ENCODE data around the gene TMX3.

Gene TMX3

DNA sequence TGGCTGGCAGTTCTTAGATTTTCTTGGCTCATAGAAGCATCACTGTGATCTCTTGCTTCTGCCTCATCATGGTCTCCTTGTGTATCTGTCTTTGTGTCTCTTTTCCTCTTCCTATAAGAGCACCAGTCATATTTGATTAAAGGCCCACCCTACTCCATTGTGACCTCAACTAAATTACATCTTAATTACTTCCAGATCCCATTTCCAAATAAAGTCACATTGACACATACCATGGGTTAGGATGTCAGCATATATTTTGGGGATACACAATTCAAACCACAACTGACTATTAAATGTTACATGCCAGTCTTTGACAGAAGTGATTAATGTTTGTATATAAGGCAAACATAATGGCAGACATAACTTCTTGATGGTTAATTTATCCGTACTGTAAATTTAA is 27.3 kb upstream of the TMX3 start:
- DNase-seq (ENCODE audit: low read depth) = no peak
- TF ChIP-seq, protein P1, sequence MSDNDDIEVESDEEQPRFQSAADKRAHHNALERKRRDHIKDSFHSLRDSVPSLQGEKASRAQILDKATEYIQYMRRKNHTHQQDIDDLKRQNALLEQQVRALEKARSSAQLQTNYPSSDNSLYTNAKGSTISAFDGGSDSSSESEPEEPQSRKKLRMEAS (IDR thresholded peaks at IDR 0.05; ENCODE audit: low read depth, low read length) = no peak
- TF ChIP-seq MYC (IDR thresholded peaks at IDR 0.05; ENCODE audit: low read depth, low read length) (no peak), POLR2A (IDR thresholded peaks at IDR 0.05; ENCODE audit: extremely low read depth, insufficient read length) (no peak)
- TF ChIP-seq, protein P2, sequence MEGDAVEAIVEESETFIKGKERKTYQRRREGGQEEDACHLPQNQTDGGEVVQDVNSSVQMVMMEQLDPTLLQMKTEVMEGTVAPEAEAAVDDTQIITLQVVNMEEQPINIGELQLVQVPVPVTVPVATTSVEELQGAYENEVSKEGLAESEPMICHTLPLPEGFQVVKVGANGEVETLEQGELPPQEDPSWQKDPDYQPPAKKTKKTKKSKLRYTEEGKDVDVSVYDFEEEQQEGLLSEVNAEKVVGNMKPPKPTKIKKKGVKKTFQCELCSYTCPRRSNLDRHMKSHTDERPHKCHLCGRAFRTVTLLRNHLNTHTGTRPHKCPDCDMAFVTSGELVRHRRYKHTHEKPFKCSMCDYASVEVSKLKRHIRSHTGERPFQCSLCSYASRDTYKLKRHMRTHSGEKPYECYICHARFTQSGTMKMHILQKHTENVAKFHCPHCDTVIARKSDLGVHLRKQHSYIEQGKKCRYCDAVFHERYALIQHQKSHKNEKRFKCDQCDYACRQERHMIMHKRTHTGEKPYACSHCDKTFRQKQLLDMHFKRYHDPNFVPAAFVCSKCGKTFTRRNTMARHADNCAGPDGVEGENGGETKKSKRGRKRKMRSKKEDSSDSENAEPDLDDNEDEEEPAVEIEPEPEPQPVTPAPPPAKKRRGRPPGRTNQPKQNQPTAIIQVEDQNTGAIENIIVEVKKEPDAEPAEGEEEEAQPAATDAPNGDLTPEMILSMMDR (IDR thresholded peaks at IDR 0.05; ENCODE audit: low read depth, low read length) = no peak
- no peak overlapping the region for H3K4me3 ChIP-seq (ENCODE audit: low read depth, low read length)

DNA sequence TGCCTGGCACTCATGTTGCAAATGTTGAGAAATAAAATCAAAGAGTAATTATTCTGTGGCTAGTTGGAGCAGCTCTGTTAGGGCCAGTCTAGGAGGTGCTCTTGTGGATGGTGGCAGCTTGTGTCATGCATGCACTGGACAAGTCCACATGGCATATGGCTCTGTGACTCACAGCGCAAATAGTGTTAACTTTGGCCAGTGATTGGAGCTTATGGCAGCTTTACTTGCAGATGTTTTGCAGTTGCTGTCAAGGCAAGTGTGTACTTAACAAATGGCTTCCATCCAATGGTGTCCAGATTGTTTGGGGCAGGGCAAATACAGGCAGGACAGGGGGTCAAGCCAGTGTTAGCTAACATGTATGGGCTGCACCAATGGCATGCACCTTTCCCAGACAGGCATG is 26.1 kb upstream of the TMX3 start:
- DNase-seq (ENCODE audit: low read depth) = no peak
- H3K4me3 ChIP-seq (ENCODE audit: low read depth, low read length) = no peak overlapping the region
- TF ChIP-seq MYC (IDR thresholded peaks at IDR 0.05; ENCODE audit: low read depth, low read length) (no peak), POLR2A (IDR thresholded peaks at IDR 0.05; ENCODE audit: extremely low read depth, insufficient read length) (no peak)
- TF ChIP-seq, protein P2 (IDR thresholded peaks at IDR 0.05; ENCODE audit: low read depth, low read length) = no peak
- TF ChIP-seq, protein P1 (IDR thresholded peaks at IDR 0.05; ENCODE audit: low read depth, low read length) = no peak

DNA sequence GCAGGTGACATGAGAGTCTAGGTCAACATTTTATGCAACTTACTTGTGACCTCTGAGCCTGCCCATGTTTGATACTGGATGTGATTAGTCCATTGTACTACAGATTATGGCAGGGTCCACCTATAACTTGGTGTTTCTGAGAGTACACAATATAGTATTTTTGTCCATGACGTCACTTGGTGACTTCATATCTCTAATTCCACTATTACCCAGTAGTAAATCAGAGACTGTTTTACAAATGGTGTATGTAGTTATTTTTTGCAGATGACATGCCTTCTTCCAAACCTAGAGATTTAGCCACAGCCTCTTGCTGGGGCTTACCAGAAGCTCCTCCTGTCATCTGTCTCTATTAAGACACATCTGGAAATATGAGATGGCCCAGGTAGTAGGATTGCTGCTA is 24.6 kb upstream of the TMX3 start:
- no peak for DNase-seq (ENCODE audit: low read depth)
- H3K4me3 ChIP-seq (ENCODE audit: low read depth, low read length) = no peak overlapping the region
- TF ChIP-seq, protein P1 (IDR thresholded peaks at IDR 0.05; ENCODE audit: low read depth, low read length) = no peak
- no peak for TF ChIP-seq MYC (IDR thresholded peaks at IDR 0.05; ENCODE audit: low read depth, low read length)
- no peak for TF ChIP-seq POLR2A (IDR thresholded peaks at IDR 0.05; ENCODE audit: extremely low read depth, insufficient read length)

DNA sequence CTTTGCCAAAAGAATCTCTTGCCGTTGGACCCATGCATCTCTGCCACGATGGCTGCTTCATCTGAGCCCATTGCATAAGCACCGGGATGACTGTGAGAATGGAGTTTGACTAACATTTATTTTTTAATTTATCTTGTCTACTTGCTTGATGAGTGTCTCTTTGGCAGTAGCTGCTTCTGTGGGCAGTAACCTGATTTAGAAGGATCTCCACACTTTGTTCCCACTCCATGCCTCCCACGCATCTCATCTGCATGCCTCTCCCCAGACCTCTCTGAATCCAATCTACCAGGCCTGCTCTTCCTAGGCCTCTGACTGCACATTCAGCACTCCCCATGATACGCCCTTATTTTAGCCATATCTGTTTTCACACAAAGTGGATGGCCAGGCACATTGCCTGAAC is 23.7 kb upstream of the TMX3 start:
- TF ChIP-seq POLR2A (IDR thresholded peaks at IDR 0.05; ENCODE audit: extremely low read depth, insufficient read length) = no peak
- TF ChIP-seq, protein P1 (IDR thresholded peaks at IDR 0.05; ENCODE audit: low read depth, low read length) = no peak
- TF ChIP-seq, protein P2 (IDR thresholded peaks at IDR 0.05; ENCODE audit: low read depth, low read length) = no peak
- TF ChIP-seq MYC (IDR thresholded peaks at IDR 0.05; ENCODE audit: low read depth, low read length) = no peak
- no peak for DNase-seq (ENCODE audit: low read depth)
- no peak overlapping the region for H3K4me3 ChIP-seq (ENCODE audit: low read depth, low read length)

DNA sequence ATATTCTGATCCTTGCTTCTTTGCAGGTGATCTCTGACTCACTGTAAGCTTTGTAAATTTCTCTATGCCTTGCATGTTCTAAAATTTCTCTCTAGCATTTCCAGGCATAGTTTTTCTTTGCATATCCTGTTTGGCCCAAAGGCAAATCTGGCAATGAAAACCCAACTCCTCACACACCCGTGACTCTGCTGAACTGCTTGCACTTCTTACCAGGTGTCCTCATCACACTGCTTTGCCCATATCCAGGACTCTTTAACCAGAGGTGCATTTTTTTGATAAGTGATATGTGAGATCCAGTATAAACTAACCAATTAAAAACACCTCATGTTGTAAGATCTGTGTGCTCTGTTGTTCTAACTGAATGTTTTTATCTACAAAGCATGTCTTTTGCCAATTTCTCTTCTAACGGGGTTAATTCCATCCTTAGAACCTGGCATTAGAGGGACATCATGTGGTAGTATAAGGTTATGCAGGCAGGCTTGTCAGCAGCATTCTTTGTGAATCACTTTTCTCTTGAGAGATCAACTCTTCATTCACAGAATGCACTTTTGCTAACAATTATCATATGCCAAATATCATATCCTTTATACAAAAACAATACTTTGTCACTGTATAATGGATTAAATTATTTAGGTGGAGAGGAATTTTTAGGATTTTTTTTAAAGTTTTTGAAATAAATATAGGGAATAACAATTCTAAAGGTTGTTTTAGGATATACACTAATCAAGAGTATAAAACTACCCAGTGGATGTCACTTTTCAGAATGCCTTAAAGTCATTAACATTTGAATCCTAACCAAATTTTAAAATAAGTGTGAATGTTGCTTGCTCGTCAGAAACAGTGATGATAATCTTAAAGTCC is 20.8 kb upstream of the TMX3 start:
- DNase-seq (ENCODE audit: low read depth) = peak; percentile 56
- no peak overlapping the region for H3K4me3 ChIP-seq (ENCODE audit: low read depth, low read length)
- TF ChIP-seq, protein P2 (IDR thresholded peaks at IDR 0.05; ENCODE audit: low read depth, low read length) = peak; percentile 69
- TF ChIP-seq, protein P1 (IDR thresholded peaks at IDR 0.05; ENCODE audit: low read depth, low read length) = no peak
- TF ChIP-seq POLR2A (IDR thresholded peaks at IDR 0.05; ENCODE audit: extremely low read depth, insufficient read length) = no peak

DNA sequence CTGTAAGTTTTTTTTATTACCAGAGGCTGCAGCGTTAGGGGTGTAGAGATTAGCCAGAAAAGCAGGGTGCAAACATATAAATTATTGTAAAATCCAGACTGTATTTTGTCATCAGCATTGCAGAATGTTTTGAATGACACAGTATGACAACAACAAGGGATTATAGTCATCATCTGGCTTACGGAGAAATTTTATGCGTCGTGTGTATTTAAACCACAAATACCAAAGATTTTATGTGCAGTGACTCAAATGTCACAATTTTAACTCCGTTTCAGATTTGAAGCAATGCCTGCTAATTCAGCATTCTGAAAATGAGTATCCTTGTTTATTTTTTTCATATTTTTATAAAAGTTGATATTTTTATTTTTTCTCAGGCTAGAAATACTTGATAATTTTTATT is 19.4 kb upstream of the TMX3 start:
- no peak for TF ChIP-seq MYC (IDR thresholded peaks at IDR 0.05; ENCODE audit: low read depth, low read length)
- no peak for TF ChIP-seq POLR2A (IDR thresholded peaks at IDR 0.05; ENCODE audit: extremely low read depth, insufficient read length)
- TF ChIP-seq, protein P2 (IDR thresholded peaks at IDR 0.05; ENCODE audit: low read depth, low read length) = no peak
- TF ChIP-seq, protein P1 (IDR thresholded peaks at IDR 0.05; ENCODE audit: low read depth, low read length) = no peak
- H3K4me3 ChIP-seq (ENCODE audit: low read depth, low read length) = no peak overlapping the region
- DNase-seq (ENCODE audit: low read depth) = no peak

Measured in NB4 (cell line).